BLaER1 treated with 17β-estradiol and CSF1 and Interleukin-3, amounts not matched to agents 10 nM and 100 nM (cell line): ENCODE measurements around the gene TAF4B.
"Not testable (repeated sequence)": the region's sequence is repeated elsewhere in the genome, so short reads cannot be mapped to it uniquely, and the experiment has no call there.

Source experiments
- H3K27ac ChIP-seq, 11 experiments: shearing (Covaris generic); formaldehyde crosslinking; 2 replicates each; pipeline ENCODE4 v1.8.1; 2022
- H3K27me3 ChIP-seq, 11 experiments: shearing (Covaris generic); formaldehyde crosslinking; 2 replicates each; pipeline ENCODE4 v1.8.1; 2022
- H3K36me3 ChIP-seq, 11 experiments: shearing (Covaris generic); formaldehyde crosslinking; 2 replicates each; pipeline ENCODE4 v1.8.1; 2022
- H3K4me1 ChIP-seq, 10 experiments: shearing (Covaris generic); formaldehyde crosslinking; 2 replicates each; pipeline ENCODE4 v1.8.1; 2022
- H3K4me2 ChIP-seq, 11 experiments: shearing (Covaris generic); formaldehyde crosslinking; 2 replicates each; pipeline ENCODE4 v1.8.1; 2022
- H3K4me3 ChIP-seq, 10 experiments: shearing (Covaris generic); formaldehyde crosslinking; 2 replicates each; pipeline ENCODE4 v1.8.1; 2022
- H3K9ac ChIP-seq, 11 experiments: shearing (Covaris generic); formaldehyde crosslinking; 2 replicates each; pipeline ENCODE4 v1.8.1; 2022
- H3K9me3 ChIP-seq, 11 experiments: shearing (Covaris generic); formaldehyde crosslinking; replicated peaks in 1 of 11; 2 replicates each; pipeline ENCODE4 v1.8.1; 2022
- H4K20me1 ChIP-seq, 11 experiments: shearing (Covaris generic); formaldehyde crosslinking; 2 replicates each; pipeline ENCODE4 v1.8.1; 2022
- Cebpa-rat ChIP-seq, 11 experiments: shearing (Covaris generic); IDR thresholded peaks; 2 replicates each; pipeline ENCODE4 v1.8.1; 2022

Gene TAF4B

GRCh38 chr18:26255695-26256622 lies 29.7 kb downstream of the TAF4B start:
- Histone ChIP-seq H3K9ac (no peak overlapping the region), H3K27me3 (no peaks in the 10 kb centered on the region), H3K4me2 (peak overlapping the region in 8 of 11 experiments; percentile 1 to 36 (median 10); a peak in 9 of 22 replicates), H3K9me3 (peaks cover 3 to 18% (median 8%) of the 10 kb centered on the region in 11 experiments; a peak in 14 of 22 replicates), H3K4me3 (no peak overlapping the region), H3K27ac (no peak overlapping the region), H4K20me1 (peaks cover 0 to 28% (median 0%) of the 10 kb centered on the region in 11 experiments; a peak in 5 of 22 replicates), H3K36me3 (peaks cover 0 to 5% (median 0%) of the 10 kb centered on the region in 11 experiments; a peak in 2 of 22 replicates), H3K4me1 (peaks cover 0 to 16% (median 8%) of the 10 kb centered on the region in 10 experiments; a peak in 10 of 20 replicates)
- TF ChIP-seq Cebpa-rat (IDR thresholded peaks at IDR 0.05), result no peak

- no peak overlapping the region for H3K4me2 ChIP-seq
- peaks cover 16 to 32% (median 25%) of the 10 kb centered on the region in 11 experiments; a peak in 21 of 22 replicates for H3K9me3 ChIP-seq
- no peaks in the 10 kb centered on the region for H3K27me3 ChIP-seq
- H3K4me1 ChIP-seq, result peaks cover 0 to 11% (median 8%) of the 10 kb centered on the region in 10 experiments; a peak in 9 of 20 replicates
- H4K20me1 ChIP-seq, result peaks cover 0 to 39% (median 0%) of the 10 kb centered on the region in 11 experiments; a peak in 7 of 22 replicates
- no peak overlapping the region for H3K9ac ChIP-seq
- no peak overlapping the region for H3K27ac ChIP-seq
- TF ChIP-seq Cebpa-rat (IDR thresholded peaks at IDR 0.05), result no peak
- peaks cover 0 to 7% (median 0%) of the 10 kb centered on the region in 11 experiments; a peak in 3 of 22 replicates for H3K36me3 ChIP-seq
- no peak overlapping the region for H3K4me3 ChIP-seq
Measured at GRCh38 chr18:26258711-26259110, 32.5 kb downstream of the TAF4B start.

GRCh38 chr18:26259416-26259815 lies 33.2 kb downstream of the TAF4B start:
- H4K20me1 ChIP-seq, result peaks cover 0 to 46% (median 0%) of the 10 kb centered on the region in 11 experiments; a peak in 7 of 22 replicates

GRCh38 chr18:26262156-26262555 lies 35.9 kb downstream of the TAF4B start:
- H3K4me1 ChIP-seq, result no peaks in the 10 kb centered on the region
- no peak overlapping the region for H3K9ac ChIP-seq
- no peak for TF ChIP-seq Cebpa-rat (IDR thresholded peaks at IDR 0.05)
- peaks cover 0 to 24% (median 11%) of the 10 kb centered on the region in 11 experiments; a peak in 16 of 22 replicates for H3K36me3 ChIP-seq
- no peak overlapping the region for H3K4me2 ChIP-seq
- no peak overlapping the region for H3K4me3 ChIP-seq
- H3K9me3 ChIP-seq, result peaks cover 16 to 35% (median 25%) of the 10 kb centered on the region in 11 experiments; a peak in 21 of 22 replicates
- H3K27ac ChIP-seq, result no peak overlapping the region
- H3K27me3 ChIP-seq, result no peaks in the 10 kb centered on the region
- H4K20me1 ChIP-seq, result peaks cover 0 to 35% (median 0%) of the 10 kb centered on the region in 11 experiments; a peak in 7 of 22 replicates

More at GRCh38 chr18:26259416-26259815, 33.2 kb downstream of the TAF4B start:
- H3K27me3 ChIP-seq, H3K4me3 ChIP-seq, H3K27ac ChIP-seq, H3K9ac ChIP-seq, H3K36me3 ChIP-seq, H3K4me2 ChIP-seq: not testable (repeated sequence)
- Histone ChIP-seq H3K4me1 (peaks cover 0 to 11% (median 8%) of the 10 kb centered on the region in 10 experiments; a peak in 9 of 20 replicates), H3K9me3 (peaks cover 16 to 32% (median 25%) of the 10 kb centered on the region in 11 experiments; a peak in 21 of 22 replicates)

GRCh38 chr18:26267357-26267930 lies 41.2 kb downstream of the TAF4B start:
- H3K27ac ChIP-seq, result no peak overlapping the region
- H4K20me1 ChIP-seq, result peaks cover 0 to 19% (median 0%) of the 10 kb centered on the region in 11 experiments; a peak in 7 of 22 replicates
- no peaks in the 10 kb centered on the region for H3K27me3 ChIP-seq
- H3K4me3 ChIP-seq, result no peak overlapping the region
- H3K4me2 ChIP-seq, result no peak overlapping the region
- TF ChIP-seq Cebpa-rat (IDR thresholded peaks at IDR 0.05), result no peak
- H3K9ac ChIP-seq, result no peak overlapping the region
- peaks cover 25 to 68% (median 41%) of the 10 kb centered on the region in 11 experiments for H3K36me3 ChIP-seq
- peaks cover 0 to 6% (median 0%) of the 10 kb centered on the region in 11 experiments; a peak in 7 of 22 replicates for H3K9me3 ChIP-seq
- H3K4me1 ChIP-seq, result no peaks in the 10 kb centered on the region

- H3K4me1 ChIP-seq, result no peaks in the 10 kb centered on the region
- H3K27ac ChIP-seq, result no peak overlapping the region
- H4K20me1 ChIP-seq, result peaks cover 0 to 11% (median 0%) of the 10 kb centered on the region in 11 experiments; a peak in 5 of 22 replicates
- peak in 7 of 11 experiments; percentile 19 to 72 (median 46); a peak in 7 of 22 replicates for TF ChIP-seq Cebpa-rat (IDR thresholded peaks at IDR 0.05)
- no peak overlapping the region for H3K9ac ChIP-seq
- no peaks in the 10 kb centered on the region for H3K27me3 ChIP-seq
- H3K4me2 ChIP-seq, result no peak overlapping the region
- peaks cover 25 to 69% (median 42%) of the 10 kb centered on the region in 11 experiments for H3K36me3 ChIP-seq
- H3K9me3 ChIP-seq, result 0 out of 22 replicates have a peak, but pooled peaks cover 0 to 4% (median 0%) of the 10 kb centered on the region in 11 experiments
- H3K4me3 ChIP-seq, result no peak overlapping the region
Measured at GRCh38 chr18:26268454-26268853, 42.2 kb downstream of the TAF4B start.

GRCh38 chr18:26271917-26272549 lies 45.8 kb downstream of the TAF4B start:
- Histone ChIP-seq H3K9ac (no peak overlapping the region), H3K4me2 (no peak overlapping the region), H3K4me3 (no peak overlapping the region), H3K27me3 (no peaks in the 10 kb centered on the region), H3K27ac (no peak overlapping the region), H3K4me1 (peaks cover 0 to 17% (median 2%) of the 10 kb centered on the region in 10 experiments; a peak in 9 of 20 replicates), H4K20me1 (no peaks in the 10 kb centered on the region), H3K9me3 (peaks cover 0 to 1% (median 0%) of the 10 kb centered on the region in 11 experiments; a peak in 1 of 22 replicates), H3K36me3 (peaks cover 28 to 80% (median 50%) of the 10 kb centered on the region in 11 experiments)
- no peak for TF ChIP-seq Cebpa-rat (IDR thresholded peaks at IDR 0.05)

- H3K36me3 ChIP-seq, result peaks cover 27 to 84% (median 65%) of the 10 kb centered on the region in 11 experiments
- no peak for TF ChIP-seq Cebpa-rat (IDR thresholded peaks at IDR 0.05)
- H3K4me2 ChIP-seq, result no peak overlapping the region
- no peak overlapping the region for H3K4me3 ChIP-seq
- H3K9ac ChIP-seq, result no peak overlapping the region
- peaks cover 17 to 28% (median 21%) of the 10 kb centered on the region in 11 experiments for H3K9me3 ChIP-seq
- H4K20me1 ChIP-seq, result no peaks in the 10 kb centered on the region
- peaks cover 0 to 17% (median 2%) of the 10 kb centered on the region in 10 experiments; a peak in 9 of 20 replicates for H3K4me1 ChIP-seq
- H3K27me3 ChIP-seq, result no peaks in the 10 kb centered on the region
- H3K27ac ChIP-seq, result no peak overlapping the region
Measured at GRCh38 chr18:26277374-26277773, 51.1 kb downstream of the TAF4B start.
